HG03575 (cell line): ENCODE results near the gene ZNF816.
"Not testable (repeated sequence)": the region's sequence is repeated elsewhere in the genome, so short reads cannot be mapped to it uniquely, and the experiment has no call there.

Experiments
- ATAC-seq: cut with Tn5 transposase; IDR thresholded peaks from one replicate; pipeline ENCODE4 v1.9.1; 2021; ENCODE audit not compliant: unreplicated experiment, insufficient number of reproducible peaks, low FRiP score; ENCODE audit errors: extremely low read depth

ZNF816 gene

DNA sequence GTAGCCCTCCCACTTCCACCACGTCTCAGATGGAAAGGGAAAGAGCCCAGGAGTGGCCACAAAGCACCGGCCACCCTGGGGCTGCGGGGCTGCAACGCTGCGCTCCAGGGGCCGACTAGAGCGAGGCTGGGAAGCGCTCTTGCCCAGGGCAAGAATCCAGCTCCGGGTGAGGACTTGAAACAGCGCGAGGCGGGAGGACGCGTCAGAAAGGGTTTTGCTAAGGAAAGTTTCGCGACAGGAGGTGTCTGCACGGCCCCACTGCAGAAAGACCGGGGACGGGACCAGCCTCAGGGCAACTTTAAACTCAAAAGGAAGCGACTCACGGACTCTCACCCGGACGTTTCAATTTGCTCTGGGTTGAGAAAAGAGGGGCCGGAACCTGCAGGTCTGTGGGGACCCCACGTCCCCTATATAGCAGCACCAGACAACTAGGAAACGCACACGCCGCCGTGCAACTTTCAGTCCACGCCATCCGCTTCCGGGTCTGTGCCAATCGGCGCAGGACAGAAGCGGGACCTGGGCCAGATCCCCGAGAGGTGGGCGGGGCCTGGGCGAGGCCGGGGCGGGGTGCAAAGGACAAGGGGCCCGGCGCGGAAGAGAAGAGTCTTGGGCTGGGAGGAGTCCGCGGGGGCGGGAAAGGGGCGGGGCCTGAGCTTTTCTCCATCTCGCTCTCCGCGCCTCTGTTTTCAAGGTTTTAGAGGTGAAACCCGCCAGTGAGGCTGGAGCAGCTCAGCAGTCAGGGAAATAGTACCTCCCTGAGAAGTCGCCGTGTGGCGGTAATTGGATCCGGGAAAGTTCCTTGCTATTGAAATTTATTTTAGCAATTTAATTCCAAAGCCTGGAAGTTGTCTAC lies at the start of gene ZNF816:
ZNF816 (minus strand) TSS at position 488 of the 853 bp plus-strand sequence. CDS start 6,792 bp downstream, outside the sequence.
- ATAC-seq: no peak

DNA sequence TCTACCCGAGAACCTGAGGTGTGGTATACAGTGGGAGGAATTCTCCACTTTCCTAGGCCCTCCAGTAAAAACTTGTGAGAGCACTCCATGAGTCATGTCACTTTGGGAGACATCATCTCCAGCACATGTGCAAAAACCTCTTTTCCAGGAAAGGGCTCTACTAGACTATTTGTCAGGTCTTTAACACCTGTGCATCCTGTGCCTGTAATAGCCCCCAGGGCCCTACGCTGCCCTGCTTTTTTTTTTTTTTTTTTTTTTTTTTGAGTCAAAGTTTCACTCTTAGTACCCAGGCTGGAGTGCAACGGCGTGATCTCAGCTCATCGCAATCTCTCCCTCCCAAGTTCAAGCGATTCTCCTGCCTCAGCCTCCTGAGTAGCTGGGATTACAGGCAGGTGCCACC lies 49.3 kb upstream of the ZNF816 start:
- no peak for ATAC-seq

DNA sequence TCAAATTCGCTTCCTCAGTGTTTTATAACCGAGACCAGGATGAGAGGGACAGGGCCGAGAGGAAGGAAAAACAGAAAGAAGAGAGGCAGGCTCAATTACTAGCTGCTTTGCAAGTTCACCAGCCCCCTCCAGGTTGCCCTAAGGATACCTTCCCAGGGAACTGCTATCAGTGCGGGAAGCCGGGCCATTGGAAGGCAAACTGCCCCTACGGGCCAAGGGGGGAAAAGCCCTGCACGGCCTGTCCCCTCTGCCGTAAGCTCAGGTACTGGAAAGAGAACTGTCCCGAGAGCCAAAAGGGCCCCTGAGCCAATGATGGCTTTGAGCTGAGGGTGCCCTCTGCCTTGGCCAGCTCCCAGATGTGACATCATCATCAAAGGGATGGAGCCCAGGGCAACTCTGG lies 47.8 kb upstream of the ZNF816 start:
- ATAC-seq: no peak

DNA sequence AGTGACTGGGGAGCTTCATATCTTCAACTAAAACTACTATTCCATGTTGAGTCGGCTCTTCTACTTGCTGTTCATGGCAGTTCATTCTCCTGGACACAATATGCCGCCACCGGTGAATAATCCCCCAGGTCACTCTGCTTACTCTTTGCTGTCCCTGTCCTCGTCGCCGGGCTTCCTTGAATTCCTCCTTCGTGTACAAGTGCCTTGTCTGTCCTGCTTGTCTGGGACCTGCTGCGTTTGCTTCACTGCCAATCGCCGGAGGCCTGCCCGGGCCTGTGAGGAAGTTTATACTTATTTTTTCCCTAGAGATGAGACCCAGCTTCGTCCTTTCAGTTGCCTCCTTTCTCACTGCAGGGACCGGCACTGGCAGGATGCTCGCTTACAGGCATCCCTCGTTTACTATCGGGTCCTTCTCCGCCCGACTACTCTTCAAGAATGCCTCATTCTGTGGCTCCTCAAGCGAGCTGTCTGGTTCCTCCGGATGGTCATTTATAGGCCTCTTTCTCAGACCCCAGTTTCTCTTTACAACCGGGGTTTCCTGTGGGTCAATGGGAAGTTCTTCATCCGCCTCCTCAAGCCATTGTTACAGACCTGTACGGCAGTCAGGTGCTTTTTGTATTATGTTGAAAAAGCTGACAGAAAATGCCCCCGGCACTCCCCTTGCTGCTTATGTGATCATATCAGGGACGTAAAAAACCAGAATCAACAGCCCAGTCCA lies 45.5 kb upstream of the ZNF816 start:
- no peak for ATAC-seq

DNA sequence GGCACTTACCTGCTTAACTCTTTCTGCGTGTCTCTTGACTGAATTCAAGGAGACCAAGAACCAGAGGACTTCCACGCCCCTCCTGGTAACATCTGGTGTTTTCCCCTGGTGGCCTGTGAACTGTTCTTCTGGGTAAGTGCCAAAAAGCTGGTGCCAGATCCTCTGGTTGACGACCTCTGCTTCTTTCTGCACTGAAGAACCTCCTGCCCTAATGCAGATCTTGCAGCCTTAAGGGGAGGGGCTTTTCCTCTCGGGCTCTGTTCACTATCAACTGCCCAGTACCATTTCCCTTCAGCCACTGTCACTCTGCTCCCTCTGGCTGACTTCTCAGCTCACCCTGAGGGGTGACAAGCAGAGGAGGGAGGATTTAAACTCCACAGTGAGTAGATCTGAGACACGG lies 44.9 kb upstream of the ZNF816 start:
- ATAC-seq: no peak

DNA sequence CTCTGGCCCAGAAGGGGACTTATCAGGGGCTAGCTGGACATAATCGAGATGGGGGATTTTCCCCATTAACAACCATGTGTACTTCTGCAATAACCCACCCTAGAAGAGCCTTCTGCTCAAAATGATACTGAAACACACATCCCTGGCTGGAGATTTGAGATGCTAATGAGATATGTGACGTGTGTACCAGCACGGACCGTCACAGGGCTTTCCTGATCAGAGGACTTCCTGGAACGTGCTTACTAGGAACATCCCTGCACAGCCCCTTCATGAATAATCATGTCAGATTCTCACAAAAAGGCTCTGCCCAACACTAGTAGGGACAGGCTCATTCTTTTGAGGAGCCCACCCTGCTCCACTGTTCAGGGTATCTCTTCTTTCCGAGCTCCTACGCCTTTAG lies 44.5 kb upstream of the ZNF816 start:
- ATAC-seq: no peak

DNA sequence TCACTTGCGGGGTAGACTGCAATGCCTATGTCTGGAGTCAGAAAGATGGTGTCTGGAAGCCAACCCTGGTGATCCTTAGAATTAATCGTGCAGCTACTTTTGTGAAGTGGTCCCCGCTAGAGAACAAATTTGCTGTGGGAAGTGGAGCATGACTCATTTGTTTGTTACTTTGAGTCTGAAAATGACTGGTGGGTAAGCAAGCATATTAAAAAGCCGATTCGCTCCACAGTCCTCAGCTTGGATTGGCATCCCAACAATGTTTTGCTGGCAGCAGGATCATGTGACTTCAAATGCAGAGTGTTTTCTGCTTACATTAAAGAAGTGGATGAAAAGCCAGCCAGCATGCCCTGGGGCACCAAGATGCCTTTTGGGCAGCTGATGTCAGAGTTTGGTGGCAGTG lies 41.6 kb upstream of the ZNF816 start:
- no peak for ATAC-seq

DNA sequence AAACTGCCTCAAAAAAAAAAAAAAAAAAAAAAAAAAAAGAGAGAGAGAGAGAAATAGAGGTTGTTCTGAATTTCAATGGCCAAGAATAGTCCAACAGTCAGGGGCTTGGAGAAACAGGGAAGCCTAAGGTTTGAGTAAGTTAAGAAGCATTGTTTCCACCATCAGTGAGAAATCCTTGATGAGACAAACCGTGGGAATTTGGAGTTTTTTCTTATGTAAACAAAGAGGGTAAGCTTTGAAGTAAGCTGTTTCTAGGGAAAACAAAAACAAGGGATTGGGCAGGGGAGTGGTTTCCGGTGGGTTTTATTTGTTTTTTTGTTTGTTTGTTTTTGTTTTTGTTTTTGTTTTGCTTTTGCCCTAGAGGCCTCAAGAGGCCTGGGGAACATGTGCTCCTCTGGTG lies 39.8 kb upstream of the ZNF816 start:
- no peak for ATAC-seq

DNA sequence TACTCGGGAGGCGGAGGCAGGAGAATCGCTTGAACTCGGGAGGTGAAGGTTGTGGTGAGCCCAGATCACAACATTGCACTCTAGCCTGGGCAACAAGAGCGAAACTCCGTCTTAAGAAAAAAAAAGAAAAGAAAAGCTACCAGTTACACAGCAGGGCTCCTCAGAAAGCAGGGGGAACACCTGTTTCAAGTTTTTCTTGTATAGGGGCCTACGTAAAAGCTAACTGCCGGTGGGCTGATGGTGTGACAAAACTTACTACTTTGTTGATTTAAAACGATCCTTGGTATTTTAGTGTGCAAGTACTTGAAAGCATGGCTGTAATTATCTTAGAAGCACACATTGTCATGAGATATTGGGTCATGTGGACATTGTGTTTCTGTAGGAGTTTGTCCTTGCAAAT lies 35.3 kb upstream of the ZNF816 start:
- no peak for ATAC-seq

DNA sequence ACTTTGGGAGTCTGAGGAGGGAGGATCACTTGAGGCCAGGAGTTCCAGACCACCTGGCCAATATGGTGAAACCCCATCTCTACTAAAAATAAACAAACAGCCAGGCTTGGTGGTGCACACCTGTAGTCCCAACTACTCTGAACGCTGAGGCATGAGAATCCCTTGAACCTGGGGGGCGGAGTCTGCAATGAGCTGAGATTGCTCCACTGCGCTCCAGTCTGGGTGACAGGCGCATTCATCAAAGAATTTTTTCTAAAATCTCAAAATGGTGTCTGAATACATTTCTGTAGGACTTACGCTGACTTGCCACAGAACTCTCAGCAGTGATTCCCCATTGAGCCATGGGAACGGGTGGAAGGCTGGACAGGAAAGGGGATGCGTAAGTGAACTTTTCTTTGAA lies 33.0 kb upstream of the ZNF816 start:
- no peak for ATAC-seq

DNA sequence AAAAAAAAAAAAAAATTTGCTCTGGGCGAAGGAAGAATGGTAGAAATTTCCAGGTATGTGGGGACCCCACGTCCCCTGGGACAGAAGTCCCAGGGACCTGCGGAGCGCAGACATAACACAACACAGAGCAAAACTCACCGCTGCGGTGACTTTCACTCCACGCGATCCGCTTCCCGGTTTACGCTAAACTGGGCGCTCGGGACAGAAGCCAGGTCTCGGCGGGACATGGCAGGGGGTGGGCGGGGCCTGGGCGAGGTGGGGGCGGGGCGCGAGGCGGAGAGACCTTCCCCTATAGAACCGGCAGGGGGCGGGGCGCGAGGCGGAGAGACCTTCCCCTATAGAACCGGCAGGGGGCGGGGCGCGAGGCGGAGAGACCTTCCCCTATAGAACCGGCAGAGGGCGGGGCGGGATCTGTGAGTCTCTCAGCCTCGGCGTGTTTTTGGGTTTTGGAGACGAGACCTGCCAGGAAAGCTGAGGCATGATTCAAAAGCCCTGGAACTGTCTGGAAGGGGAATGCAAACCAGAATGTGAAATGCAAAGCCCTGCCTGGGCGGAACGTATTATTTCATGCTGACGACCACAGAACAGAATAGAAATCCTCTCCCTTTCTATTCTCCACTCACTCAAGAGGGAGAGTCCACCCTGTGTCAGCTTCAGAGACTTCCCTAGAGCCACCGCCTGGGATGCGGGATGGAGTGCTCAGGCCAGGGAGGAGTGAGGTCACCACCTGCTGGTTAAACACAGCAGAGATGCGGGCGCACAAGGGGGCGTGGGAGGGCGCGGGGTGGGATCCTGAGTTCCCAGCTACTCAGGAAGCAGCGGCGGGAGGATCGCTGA lies 30.9 kb upstream of the ZNF816 start:
- no peak for ATAC-seq

DNA sequence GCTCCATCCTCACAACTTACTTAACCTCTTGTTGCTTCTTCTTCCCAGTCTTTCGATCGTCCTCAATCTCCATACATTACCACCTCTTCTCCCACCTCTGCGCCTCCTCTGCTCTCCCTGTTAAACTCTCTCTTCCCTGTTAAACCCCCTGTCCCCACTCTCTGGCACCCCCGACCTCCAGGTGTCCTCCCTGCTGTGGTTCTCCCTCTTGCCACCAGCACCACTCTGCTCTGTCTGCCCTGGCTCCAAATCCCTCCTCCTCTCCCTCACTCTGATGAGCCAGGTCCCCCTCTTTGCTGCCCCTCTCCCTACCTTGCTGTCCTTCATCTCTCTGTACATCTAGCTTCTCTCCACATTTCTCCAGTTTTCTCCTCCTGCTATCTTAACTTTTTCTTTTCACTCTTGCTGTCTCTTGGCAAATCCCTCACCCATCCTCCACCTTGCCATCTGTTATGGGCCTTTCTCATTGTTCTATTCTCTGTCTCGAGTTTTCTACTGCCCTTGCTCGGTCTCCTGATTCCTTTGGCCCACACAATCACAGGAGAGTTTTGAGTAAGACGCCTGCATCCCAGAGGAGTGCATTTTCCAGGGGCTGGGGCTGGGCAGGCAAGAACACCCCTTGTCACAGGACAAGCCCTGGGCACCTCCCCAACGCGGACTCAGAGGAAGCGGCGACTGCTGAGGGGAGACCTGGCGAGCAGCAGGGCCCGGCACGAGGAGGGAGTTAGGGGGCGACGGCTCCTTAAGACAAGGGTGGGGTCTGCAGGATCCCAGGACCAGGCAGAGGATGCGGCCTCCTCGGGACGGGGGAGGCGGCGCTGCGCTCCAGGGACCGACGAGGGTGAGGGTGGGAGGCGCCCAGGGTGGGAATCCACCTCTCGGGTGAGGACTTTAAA lies 29.7 kb upstream of the ZNF816 start:
- no peak for ATAC-seq

DNA sequence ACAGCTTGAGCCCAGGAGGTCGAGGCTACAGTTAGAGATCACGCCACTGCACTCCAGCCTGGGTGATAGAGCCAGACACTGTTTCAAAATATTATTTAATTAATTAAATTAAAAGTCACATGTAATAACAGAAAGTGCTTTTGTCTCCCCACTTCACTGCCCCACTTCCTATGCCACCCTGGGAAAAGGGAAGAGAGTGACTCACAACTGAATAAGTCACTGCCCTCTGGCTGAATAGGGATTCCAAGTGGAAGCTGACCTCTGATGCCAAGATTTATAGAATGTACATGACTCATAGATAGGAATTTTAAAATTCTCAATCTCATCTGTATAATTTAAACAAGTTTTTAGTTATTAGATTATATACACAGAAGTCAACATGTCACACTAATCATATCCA lies 28.8 kb upstream of the ZNF816 start:
- ATAC-seq: no peak

DNA sequence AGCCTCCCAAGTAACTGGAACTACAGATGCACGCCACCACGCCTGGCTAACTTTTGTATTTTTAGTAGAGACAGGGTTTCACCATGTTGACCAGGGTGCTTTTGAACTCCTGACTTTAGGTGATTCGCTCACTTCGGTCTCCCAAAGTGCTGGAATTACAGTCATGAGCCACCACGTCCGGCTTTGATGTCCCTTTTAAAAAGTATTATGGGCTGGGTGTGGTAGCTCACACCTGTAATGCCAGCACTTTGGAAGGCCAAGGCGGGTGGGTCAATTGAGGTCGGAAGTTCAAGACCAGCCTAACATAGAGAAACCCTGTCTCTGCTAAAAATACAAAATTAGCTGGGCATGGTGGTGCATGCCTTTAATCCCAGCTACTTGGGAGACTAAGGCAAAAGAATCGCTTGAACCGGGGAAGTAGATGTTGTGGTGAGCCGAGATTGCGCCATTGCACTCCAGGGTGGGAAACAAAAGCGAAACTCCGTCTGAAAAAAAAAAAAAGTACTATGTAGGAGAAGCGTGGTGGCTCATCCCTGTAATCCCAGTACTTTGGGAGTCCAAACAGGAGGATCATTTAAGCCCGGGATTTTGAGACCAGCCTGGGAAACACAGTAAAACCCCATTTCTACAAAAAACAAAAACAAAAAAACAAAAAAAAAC lies 28.2 kb upstream of the ZNF816 start:
- ATAC-seq: no peak

DNA sequence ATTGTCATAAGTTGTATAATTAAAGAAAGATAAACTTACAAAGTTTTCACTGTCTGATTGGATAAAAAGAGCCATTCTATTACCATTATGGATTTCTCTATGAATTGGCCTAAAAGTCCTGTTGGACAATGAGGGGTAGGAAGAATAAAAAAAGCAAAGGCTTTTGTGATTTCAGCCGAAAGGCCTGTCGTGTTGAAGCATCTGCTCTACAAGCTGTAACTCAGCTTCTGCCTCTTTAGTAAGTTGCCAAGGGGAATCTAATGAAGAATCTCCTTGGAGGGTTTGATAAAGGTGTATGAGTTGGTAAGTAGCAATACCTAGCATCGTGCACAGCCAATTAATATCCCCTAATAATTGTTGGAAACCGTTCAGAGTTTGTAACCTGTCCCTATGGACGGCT lies 25.8 kb upstream of the ZNF816 start:
- no peak for ATAC-seq

DNA sequence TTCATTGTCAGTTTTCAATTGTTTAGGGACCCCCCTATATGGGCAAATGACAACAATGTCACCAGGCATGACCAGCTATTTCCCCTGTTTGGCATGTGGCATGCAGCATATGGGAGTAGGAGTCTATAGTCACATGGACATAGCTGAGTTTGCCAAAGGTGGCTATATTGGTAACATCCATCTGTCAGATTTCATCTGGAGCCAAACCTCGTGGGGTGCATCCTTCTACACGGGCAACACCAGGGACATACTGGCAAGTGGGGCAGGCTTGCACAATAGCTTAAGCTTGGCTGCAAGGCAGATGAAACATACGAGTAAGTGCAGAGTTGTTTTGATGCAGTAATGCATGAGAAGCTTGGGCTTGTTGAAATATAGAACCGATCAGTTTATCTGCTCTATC lies 24.5 kb upstream of the ZNF816 start:
- no peak for ATAC-seq

DNA sequence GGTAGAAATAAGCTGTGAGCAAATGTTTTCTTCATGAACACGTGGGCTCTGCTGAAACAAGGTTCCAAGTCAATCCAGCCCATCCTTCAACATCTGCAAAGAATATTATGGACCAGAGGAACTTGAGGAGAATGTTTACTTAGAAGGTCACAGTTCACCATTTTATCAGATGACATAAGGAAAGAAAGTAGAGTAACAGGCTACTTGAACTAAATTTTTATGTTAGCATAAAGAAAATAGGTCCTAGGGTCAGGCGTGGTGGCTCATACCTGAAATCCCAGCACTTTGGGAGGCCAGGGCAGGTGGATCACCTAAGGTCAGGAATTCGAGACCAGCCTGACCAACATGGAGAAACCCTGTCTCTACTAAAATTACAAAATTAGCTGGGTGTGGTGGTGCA lies 20.5 kb upstream of the ZNF816 start:
- not testable (repeated sequence) for ATAC-seq

DNA sequence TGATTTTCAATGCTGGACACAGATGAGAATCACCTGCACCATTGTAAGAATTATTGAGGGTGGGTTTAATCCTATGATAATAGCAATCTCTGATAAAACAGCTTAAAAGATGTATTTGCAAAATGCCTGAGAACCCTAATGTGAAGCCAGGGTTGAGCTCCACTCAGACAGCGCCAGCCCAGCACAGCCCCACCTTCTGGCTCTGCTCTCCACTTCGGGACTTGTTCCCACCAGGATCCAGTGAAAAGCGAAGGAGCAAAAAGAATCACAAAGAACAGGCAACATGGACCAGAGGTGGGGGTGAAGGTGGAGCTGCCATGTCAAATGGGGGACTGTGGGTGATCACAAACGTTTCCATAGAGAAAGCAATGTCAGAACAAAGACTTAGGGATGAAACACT lies 18.6 kb upstream of the ZNF816 start:
- no peak for ATAC-seq
